GM12801 (cell line): ENCODE results near the gene ERCC2.

Experiments used
- CTCF ChIP-seq: IDR thresholded peaks from one replicate; pipeline ENCODE4 v1.5.1; 2011; ENCODE audit warnings: control low read depth; ENCODE audit not compliant: insufficient read length; ENCODE audit errors: extremely low read depth

ERCC2 gene

DNA sequence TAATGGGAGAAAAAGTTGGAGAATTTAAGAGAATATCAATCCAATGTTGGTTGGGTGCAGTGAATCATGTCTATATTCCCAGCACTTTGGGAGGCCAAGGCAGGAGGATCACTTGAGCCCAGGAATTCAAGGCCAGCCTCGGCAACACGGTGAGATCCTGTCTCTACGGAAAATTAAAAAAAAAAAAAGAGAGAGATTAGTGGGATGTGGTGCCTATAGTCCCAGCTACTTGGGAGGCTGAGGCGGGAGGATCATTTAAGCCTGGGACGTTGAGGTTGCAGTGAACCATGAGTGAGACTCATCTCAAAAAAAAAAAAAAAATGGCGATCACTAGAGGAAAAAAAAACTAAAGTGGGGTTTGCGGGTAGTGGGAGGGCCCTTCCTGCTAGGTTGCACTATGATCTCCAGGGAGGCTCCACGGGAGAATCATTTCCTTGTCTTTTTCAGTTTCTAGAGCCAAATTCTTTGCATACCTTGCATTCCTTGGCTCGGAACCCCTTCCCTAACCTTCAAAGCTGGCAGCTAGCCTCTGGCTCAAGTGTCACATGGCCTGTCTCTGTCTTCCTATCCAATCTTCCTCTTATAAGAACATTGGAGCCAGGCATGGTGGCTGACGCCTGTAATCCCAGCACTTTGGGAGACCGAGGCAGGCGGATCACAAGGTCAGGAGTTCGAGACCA, 5.8 kb upstream of the ERCC2 start:
- TF ChIP-seq CTCF, result no peak

GRCh38 chr19:45368737-45369340, 1.5 kb downstream of the ERCC2 start:
- no peak for TF ChIP-seq CTCF

DNA sequence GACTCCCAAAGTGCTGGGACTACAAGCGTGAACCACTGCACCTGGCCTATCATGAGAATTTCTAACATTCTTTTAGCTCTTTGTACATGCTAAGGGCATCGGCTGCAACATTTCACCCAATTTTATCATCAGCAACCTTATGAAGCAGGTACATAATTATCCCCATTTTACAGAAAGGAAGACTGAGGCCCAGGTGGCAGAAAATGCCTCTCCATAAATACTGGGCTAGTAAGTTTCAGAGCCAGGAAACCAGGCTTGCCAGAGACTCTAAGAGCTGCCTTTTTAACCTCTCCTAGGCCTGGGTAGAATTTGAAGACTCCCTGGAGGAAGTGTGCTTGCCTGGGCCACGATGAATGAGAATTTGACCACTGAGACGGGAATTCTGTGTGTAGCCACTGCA, 2.2 kb downstream of the ERCC2 start:
- no peak for TF ChIP-seq CTCF

DNA sequence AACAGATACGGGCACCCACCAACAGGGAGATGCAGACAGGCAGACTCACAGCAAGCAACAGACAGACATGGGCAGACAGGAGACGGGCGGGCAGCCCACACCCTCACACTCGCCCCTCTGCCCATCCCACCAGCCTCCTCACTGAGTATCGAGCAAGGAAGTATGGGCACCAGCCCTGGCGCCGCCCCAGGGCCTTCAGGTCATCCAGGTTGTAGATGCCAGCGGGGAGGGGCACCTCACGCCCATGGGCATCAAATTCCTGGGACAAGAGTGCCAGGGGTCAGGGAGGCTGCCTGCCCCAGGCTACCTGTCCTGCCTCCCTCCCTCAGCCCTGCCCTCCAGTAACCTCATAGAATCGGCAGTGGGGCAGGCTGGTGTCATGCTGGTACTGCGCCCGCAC, 5.7 kb downstream of the ERCC2 start:
- TF ChIP-seq CTCF, result no peak

DNA sequence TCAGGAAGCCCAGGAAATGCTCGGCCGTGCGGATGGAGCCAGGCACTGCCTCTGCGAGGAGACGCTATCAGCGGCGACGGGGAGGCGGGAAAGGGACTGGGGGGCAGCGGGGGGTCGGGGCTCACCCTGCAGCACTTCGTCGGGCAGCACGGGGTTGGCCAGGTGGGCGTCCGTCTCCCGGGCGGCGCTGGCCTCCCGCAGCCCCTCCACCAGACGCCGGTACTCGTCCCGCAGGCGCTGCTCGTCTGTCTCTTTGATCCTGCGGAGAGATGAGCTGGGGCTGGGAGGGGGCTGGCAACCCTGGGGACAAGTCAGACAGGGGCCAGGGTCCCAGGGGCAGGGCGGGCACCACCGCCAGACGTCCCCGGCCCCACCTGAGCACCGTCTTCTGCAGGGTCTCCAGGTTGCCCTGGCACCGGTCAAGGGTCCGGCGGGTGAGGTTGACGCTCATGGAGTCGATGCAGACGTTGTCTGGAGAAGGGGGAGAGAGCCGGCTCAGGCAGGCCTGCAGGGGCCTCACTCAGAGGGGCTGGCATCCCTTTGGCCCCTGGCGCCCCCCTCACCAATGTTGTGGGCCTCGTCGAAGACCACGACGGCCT, 6.4 kb downstream of the ERCC2 start:
- TF ChIP-seq CTCF, result no peak

GRCh38 chr19:45362291-45362690, 8.1 kb downstream of the ERCC2 start:
- TF ChIP-seq CTCF, result no peak

DNA sequence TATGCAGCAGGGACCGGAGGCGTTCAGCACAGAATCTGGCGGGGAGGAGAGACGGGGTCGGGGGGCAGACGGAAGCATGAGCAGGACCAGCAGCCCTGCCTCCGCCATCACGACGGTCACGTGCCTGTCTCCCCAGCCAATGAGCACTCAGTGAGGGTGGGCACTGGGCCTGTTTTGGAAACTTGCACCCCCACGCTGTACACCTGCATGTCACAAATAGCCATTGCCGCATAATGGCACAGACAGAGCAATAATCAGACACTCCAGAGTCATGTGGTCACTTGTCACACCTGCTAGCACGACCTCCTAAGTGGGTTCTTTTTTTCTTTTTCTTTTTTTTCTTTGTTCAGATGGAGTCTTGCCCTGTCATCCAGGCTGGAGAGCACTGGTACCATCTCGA, 8.8 kb downstream of the ERCC2 start:
- TF ChIP-seq CTCF, result no peak
